Pancreas (tissue), 10 donors: ENCODE data around the gene ASMT. TPM values are rescaled to one million over a fixed set of nuclear protein-coding genes. Genes with fewer than 3 reads are reported as not detected.
A peak's percentile ranks its signal among the peaks of the same experiment; 100 is the strongest.

Source experiments
- ATAC-seq, 4 donors: fragments of 200-7000 bp; cut with Tn5 transposase; one replicate each; pipeline versions ENCODE4 v1.8.0 to v1.9.1; 2020; ENCODE audit warnings: mild to moderate bottlenecking in 4 of 4, moderate library complexity in 4 of 4
- DNase-seq, 6 donors: peaks; one replicate each; pipeline ENCODE4 v3.0.0-alpha.2; 2020
- FAIRE-seq: peaks from 2 replicates; lab custom pipeline; 2012; peaks lifted over from hg19 to GRCh38; lab: Jason Lieb, UNC
- H3K27ac ChIP-seq, 4 donors: fragments of 200-600 bp; sonication (generic); 1 replicate in 3 of 4; 2 replicates in 1 of 4; pipeline versions ENCODE4 v1.5.0 to v1.8.0; 2020
- H3K27me3 ChIP-seq, 4 donors: fragments of 200-600 bp; one replicate each; pipeline ENCODE4 v1.8.0; 2021
- H3K36me3 ChIP-seq, 3 donors: fragments of 200-600 bp; sonication (generic) in 1 of 3; one replicate each; pipeline versions ENCODE4 v1.5.0 to v1.8.0; 2020 to 2021
- H3K4me1 ChIP-seq, 3 donors: fragments of 200-600 bp; one replicate each; pipeline ENCODE4 v1.8.0; 2021
- H3K4me3 ChIP-seq, 4 donors: fragments of 200-600 bp; sonication (generic) in 2 of 4; one replicate each; pipeline versions ENCODE4 v1.5.0 to v1.8.0; 2020 to 2021
- H3K9me3 ChIP-seq, 4 donors: fragments of 200-600 bp; one replicate each; pipeline ENCODE4 v1.8.0; 2021
- CTCF ChIP-seq, 4 donors: fragments of 200-600 bp; sonication (generic) in 3 of 4; IDR thresholded peaks; one replicate each; pipeline versions ENCODE4 v1.5.0 to v1.8.0; 2021; ENCODE audit warnings: antibody characterized with exemption in 4 of 4
- WGBS, 2 donors: extraction: QIAGEN DNeasy Blood & Tissue Kit; methylation state at CpG; one replicate each; pipeline ENCODE4 v1.1.7; 2013; 5-methylcytosine and 5-hydroxymethylcytosine counted together
- intact Hi-C, 3 donors: fragments of 100-400 bp; cut with DNase I; formaldehyde crosslinking; loops; one replicate each; pipeline versions ENCODE4 v1.11.1 to v1.14.2; 2022
- polyA plus RNA-seq, 2 donors: library from polyadenylated mRNA; stranded (reverse); fragments of 200-250 nt; gene quantifications; one replicate each; pipeline ENCODE4 v1.2.3, GENCODE V29; 2013
- total RNA-seq, 6 donors: library from RNA; stranded (reverse); fragmentation: NEBNext Ultra II Directional in 4 of 6; extraction: Animal tissue kit (Norgen Biotek cat#: 25700) in 4 of 6; gene quantifications; one replicate each; pipeline versions ENCODE4 v1.2.1 to v1.2.4, GENCODE V29; 2021 to 2023
- donor health status: healthy with polysubstance abuse.
- donor health status: DM: no; HTN: no; CAD: no; lungs with moderate emphysema.
- donor health status: DM: no; HTN: no; CAD: no.
- donor health status: control.
- donor health status: control.
- donor health status: Bipolar disorder and iron deficiency.
- donor health status: DM: yes; HTN: yes; CAD: no.
- donor health status: DM: no; HTN: no; CAD: no.
- donor health status: DM: no; HTN: no; CAD: no.
- donor health status: DM: yes; HTN: yes; CAD: no.

The ASMT gene
- total and polyA plus RNA-seq, 8 donors: 0.22 to 1.2 (median 0.38) TPM; not detected in 5

- ATAC-seq (peak in 1 of 4 donors; percentile 31), DNase-seq (peak in 1 of 6 donors; percentile 56), FAIRE-seq (no peak)
- Histone ChIP-seq H3K27ac (no peak overlapping the region), H3K4me3 (no peak overlapping the region), H3K27me3 (no peaks in the 10 kb centered on the region), H3K9me3 (no peaks in the 10 kb centered on the region), H3K4me1 (no peaks in the 10 kb centered on the region), H3K36me3 (no peaks in the 10 kb centered on the region)
- intact Hi-C loops: no loop called here
- 88 to 91% methylated on average over 9 of the region's 10 CpGs for WGBS, 2 donors
- no peak for TF ChIP-seq CTCF (IDR thresholded peaks at IDR 0.05)
These were observed 5.1 kb upstream of the ASMT start for GRCh38 chrX:1609762-1610161.

DNA sequence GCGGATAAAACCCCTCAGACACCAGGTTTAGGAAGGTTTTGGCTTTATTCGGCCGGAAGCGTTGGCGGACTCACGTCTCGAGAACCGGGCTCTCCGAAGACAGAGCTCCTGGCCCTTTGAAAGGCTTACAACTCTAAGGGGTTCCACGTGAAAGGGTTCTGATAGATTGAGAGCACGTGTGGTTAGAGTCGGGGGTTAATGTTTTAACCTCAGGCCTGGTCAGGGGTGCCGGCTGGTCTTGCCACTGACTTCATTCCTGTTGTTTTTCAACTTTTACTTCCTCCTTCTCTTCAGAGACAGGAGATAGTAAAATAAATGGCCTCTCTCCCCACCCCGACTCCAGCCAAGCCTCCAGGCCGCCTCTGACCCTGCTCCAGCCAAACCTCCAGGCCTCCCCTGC lies 4.7 kb upstream of the ASMT start:
- Histone ChIP-seq H3K27me3 (no peaks in the 10 kb centered on the region), H3K9me3 (no peaks in the 10 kb centered on the region), H3K4me3 (no peak overlapping the region), H3K4me1 (no peaks in the 10 kb centered on the region), H3K36me3 (no peaks in the 10 kb centered on the region), H3K27ac (no peak overlapping the region)
- TF ChIP-seq CTCF (IDR thresholded peaks at IDR 0.05): no peak
- ATAC-seq (no peak), DNase-seq (no peak), FAIRE-seq (no peak)
- intact Hi-C loops: no loop called here
- 70 to 75% methylated on average over 15 of the region's 15 CpGs for WGBS, 2 donors

- no peaks in the 10 kb centered on the region for H3K36me3 ChIP-seq
- 75 to 82% methylated on average over 12 of the region's 12 CpGs for WGBS, 2 donors
- no peaks in the 10 kb centered on the region for H3K9me3 ChIP-seq
- DNase-seq (no peak), ATAC-seq (no peak), FAIRE-seq (no peak)
- no peak overlapping the region for H3K4me3 ChIP-seq
- H3K27ac ChIP-seq: no peak overlapping the region
- H3K4me1 ChIP-seq: no peaks in the 10 kb centered on the region
- intact Hi-C loops: no loop called here
- H3K27me3 ChIP-seq: no peaks in the 10 kb centered on the region
- TF ChIP-seq CTCF (IDR thresholded peaks at IDR 0.05): no peak
These were observed 4.1 kb upstream of the ASMT start for GRCh38 chrX:1610736-1611135.

DNA sequence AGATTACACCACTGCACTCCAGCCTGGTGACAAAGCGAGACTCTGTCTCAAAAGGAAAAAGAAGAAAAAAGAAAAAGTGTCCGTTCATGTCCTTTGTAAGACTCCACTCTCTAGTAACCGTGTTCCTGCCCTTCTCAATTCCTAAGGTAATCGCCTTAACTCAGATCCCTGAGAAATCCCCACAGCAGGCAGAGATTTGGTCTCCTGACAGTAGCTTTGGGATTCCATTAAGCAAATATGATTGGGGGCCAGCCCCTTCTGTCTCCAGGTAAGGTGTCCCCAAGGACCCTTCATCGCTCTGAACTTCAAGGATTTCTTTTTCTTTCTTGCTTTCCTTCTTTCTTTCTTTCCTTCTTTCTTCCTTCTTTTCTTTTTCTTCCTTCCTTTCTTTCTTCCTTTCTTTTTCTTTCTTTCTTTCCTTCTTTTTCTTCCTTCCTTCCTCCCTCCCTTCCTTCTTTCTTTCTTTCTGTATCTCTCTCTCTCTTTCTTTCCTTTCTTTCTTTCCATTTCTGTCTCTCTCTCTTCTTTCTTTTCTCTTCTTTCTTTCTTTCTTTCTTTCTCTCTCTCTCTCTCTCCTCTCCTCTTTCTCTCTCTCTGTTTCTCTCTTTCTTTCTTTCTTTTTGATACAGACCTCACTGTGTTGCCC lies 2.1 kb upstream of the ASMT start:
- 82 to 86% methylated on average over 5 of the region's 5 CpGs for WGBS, 2 donors
- FAIRE-seq (no peak), ATAC-seq (no peak), DNase-seq (no peak)
- no peaks in the 10 kb centered on the region for H3K4me1 ChIP-seq
- no peaks in the 10 kb centered on the region for H3K9me3 ChIP-seq
- no peak overlapping the region for H3K27ac ChIP-seq
- H3K4me3 ChIP-seq: no peak overlapping the region
- no peak for TF ChIP-seq CTCF (IDR thresholded peaks at IDR 0.05)
- H3K27me3 ChIP-seq: no peaks in the 10 kb centered on the region
- intact Hi-C loops: no loop called here
- no peaks in the 10 kb centered on the region for H3K36me3 ChIP-seq

- H3K4me1 ChIP-seq: no peaks in the 10 kb centered on the region
- H3K27ac ChIP-seq: no peak overlapping the region
- H3K36me3 ChIP-seq: no peaks in the 10 kb centered on the region
- TF ChIP-seq CTCF (IDR thresholded peaks at IDR 0.05): no peak
- 62 to 66% methylated on average over 4 of the region's 4 CpGs for WGBS, 2 donors
- H3K9me3 ChIP-seq: no peaks in the 10 kb centered on the region
- intact Hi-C loops: no loop called here
- H3K27me3 ChIP-seq: no peaks in the 10 kb centered on the region
- ATAC-seq: no peak
- FAIRE-seq: no peak
- no peak overlapping the region for H3K4me3 ChIP-seq
- DNase-seq: no peak
These were observed 3.8 kb downstream of the ASMT start for GRCh38 chrX:1618689-1619088.
